22Rv1 (cell line): Measurements from ENCODE around the gene TAS1R1.

Experiments used
- H3K27ac ChIP-seq: fragments of 450-650 bp; 2 replicates; pipeline ENCODE4 v1.5.1; 2017
- ZFX ChIP-seq: fragments of 450-650 bp; IDR thresholded peaks from 2 replicates; pipeline ENCODE4 v1.6.1; 2017; ENCODE audit warnings: antibody characterized with exemption, borderline replicate concordance
- TF ChIP-seq, protein P1 (sequence below): fragments of 450-650 bp; IDR thresholded peaks from 2 replicates; pipeline ENCODE4 v1.5.1; 2017; ENCODE audit warnings: mild to moderate bottlenecking

Gene TAS1R1

DNA sequence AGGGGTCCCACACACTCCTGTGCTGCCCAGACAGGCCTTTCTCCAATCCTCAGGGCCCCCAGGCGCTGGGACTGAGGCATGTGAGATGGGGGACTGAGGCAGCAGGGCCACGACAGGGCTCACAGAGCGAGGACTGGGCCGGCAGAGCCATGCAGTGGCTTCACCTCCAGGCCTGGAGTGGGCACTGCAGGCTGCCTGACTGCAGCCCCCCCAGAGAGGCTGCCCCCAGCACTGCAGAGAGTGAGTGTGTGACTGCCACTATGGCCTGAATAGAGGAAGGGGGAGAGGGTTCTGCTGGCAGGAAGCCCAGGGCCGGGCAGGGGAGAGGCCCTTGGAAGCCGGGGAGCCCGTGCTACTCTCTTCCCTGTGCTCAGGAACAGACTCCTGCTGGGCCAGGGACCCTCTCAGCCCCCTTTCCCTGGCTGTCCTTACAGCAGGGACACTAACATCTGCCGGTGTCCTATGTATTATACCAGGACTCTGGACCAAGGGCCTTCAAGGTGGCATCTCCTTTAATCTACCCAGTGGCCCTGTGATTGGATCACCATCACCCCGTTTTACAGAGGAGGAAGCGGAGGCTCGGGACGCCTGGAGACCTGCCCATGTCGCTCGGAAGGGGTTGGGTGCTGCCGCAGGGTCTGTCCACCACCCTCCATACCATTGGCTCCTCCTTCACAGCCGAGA is 43.4 kb upstream of the TAS1R1 start:
- H3K27ac ChIP-seq: no peak overlapping the region
- TF ChIP-seq ZFX: no peak
- TF ChIP-seq, protein P1, sequence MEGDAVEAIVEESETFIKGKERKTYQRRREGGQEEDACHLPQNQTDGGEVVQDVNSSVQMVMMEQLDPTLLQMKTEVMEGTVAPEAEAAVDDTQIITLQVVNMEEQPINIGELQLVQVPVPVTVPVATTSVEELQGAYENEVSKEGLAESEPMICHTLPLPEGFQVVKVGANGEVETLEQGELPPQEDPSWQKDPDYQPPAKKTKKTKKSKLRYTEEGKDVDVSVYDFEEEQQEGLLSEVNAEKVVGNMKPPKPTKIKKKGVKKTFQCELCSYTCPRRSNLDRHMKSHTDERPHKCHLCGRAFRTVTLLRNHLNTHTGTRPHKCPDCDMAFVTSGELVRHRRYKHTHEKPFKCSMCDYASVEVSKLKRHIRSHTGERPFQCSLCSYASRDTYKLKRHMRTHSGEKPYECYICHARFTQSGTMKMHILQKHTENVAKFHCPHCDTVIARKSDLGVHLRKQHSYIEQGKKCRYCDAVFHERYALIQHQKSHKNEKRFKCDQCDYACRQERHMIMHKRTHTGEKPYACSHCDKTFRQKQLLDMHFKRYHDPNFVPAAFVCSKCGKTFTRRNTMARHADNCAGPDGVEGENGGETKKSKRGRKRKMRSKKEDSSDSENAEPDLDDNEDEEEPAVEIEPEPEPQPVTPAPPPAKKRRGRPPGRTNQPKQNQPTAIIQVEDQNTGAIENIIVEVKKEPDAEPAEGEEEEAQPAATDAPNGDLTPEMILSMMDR: no peak

DNA sequence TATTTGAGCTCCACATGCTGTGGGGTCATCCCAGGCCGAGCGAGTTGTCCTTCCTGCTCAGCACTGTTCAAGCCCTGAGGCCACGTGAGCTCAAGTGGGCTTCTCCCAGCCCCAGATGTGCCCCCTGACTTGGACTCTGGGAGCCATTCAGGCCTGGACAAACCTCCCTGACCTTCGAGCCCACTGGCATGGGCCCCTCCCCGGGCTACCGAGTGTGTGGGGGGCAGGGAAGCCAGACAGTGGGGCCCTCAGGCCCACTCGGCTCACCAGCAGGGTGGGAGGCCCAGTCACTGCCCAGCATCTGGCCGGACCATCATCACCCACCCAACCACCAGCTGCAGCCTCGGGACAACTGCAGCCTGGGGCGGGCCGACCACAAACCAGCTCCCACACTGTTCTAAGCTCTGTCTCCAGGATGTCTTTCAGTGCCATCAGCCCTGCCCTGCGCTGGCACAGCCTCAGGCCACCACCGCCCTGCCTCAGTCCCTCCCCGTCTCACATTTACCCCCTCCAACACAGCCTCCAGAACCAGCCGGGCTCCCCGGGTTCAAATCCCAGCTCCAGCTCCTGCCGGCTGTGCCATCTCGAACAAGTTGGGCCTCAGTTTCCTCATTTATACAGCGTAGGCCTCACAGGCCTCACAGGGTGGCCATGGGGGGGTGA is 42.7 kb upstream of the TAS1R1 start:
- TF ChIP-seq, protein P1: no peak
- TF ChIP-seq ZFX: no peak
- H3K27ac ChIP-seq: no peak overlapping the region

DNA sequence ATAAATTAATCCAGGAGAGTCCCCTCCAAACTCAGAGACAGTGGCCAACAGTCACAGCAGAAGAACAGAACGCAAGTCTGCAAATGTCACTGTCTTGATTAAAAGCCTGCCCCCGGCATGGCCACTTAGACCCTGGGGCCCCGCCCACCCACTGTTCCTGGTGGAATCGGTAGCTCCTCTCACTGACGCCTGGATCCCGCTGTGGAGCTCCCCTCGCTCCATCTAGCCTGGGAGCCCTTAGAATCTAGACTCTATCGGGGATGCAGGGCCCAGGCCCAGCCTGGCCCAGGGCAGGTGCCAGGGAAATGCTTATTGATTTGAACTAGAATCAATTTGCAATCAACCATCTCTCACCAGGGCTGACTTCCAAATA is 42.2 kb upstream of the TAS1R1 start:
- TF ChIP-seq ZFX: no peak
- TF ChIP-seq, protein P1: no peak
- H3K27ac ChIP-seq: no peak overlapping the region

DNA sequence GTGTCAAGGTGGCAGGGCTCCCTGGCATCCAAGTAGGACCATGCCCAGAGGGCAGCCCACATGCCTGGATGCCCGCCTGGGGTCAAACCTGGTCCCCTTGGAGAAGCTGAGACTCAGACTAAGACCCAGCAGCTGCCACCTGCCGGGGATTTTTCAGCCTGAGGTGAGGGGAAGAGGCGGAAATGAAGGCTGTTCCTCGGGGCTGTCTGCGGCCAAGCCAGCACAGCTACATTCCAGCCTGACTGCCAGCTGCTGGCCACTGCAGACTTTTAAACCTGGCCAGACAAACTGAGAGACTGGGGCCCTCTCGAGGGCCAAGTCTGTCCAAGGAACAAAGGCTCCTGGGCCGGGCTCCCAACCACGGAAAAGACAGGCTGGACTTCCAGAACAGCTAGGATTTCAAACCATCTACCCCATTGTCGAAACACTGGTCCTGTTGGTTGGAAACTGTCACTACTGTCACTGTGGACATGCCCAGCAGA is 41.7 kb upstream of the TAS1R1 start:
- H3K27ac ChIP-seq: no peak overlapping the region
- no peak for TF ChIP-seq ZFX
- TF ChIP-seq, protein P1: no peak

DNA sequence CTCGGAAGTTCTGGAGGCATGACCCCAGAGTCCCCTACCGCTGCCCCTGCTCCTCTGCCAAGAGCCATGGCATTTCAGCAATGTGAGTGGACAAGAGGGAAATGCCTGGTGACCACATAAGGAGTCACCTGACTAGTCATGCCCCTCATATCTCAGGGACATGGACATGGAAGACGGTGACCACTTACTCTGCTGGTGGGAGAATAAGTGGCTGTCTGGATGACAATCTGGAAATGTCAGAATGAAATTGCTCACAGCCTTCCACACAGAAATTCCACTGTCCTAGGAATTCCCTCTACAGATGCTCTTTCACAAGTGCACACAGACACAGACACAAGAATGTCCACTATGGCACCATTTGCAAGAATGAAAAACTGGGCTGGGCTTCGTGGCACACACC is 39.3 kb upstream of the TAS1R1 start:
- no peak for TF ChIP-seq ZFX
- TF ChIP-seq, protein P1: no peak
- no peak overlapping the region for H3K27ac ChIP-seq

DNA sequence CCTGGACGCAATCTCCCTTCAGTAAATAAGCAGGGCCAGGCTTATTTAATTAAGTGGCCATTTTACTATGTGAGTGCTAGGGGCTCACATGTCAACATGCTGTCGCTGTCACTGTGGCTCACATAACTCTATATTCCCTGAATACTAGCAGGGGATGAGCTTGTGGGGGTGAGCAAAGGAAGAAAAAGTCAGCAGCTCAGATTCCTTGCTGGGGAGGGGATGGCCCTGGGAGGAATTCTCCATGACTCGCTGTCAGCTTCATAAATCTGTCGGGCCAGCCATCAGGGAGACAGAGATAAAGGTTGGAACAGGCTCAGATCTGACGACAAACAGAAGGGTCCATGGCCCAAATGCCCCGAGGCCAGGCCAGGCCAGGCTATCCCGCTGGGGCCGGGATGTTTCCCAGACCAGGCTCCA is 37.7 kb upstream of the TAS1R1 start:
- TF ChIP-seq ZFX: no peak
- TF ChIP-seq, protein P1: no peak

DNA sequence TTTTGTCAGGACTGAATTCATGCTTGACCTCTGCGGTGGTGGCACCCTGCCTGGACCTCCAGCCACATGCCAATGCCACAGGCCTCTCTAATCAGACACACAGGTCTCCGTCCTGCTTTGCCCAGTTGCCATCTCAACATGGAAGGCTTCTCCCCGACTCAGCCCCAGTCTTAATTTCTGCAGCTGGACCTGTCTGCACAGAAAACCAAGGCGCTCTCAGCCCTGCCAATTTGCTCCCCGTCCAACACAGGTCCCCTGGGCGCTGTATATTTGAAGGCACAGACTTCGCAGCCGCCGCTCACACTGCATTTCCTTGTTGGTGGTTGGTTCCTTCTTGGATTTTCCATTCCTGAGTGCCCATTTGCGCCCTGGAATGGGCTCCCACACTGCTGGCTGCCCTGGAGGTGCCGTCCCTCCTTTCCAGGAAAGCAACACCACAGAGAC is 35.6 kb upstream of the TAS1R1 start:
- TF ChIP-seq, protein P1: no peak
- TF ChIP-seq ZFX: no peak
- H3K27ac ChIP-seq: no peak overlapping the region

More for the DNA sequence above, 37.7 kb upstream of the TAS1R1 start:
- no peak overlapping the region for H3K27ac ChIP-seq
